ENCODE data around the gene SPACA6.

GRCh38 chr19:51729781-51730180, 36.7 kb downstream of the SPACA6 start:
- no peak for TF ChIP-seq EGR1 (IDR thresholded peaks at IDR 0.05; ENCODE audit: borderline replicate concordance in 1 of 2, low read depth in 2 of 2, low read length in 2 of 2)
- TF ChIP-seq SP1 (IDR thresholded peaks at IDR 0.05; ENCODE audit: low read depth, low read length) = no peak
- no peak for TF ChIP-seq SMC3 (IDR thresholded peaks at IDR 0.05; ENCODE audit: borderline replicate concordance, low read length)
- no peak for TF ChIP-seq ZBTB40 (IDR thresholded peaks at IDR 0.05; ENCODE audit: borderline replicate concordance)
- no peak for TF ChIP-seq HDAC6 (IDR thresholded peaks at IDR 0.05; ENCODE audit: unreplicated experiment)
- TF ChIP-seq PAX5 (IDR thresholded peaks at IDR 0.05; ENCODE audit: borderline replicate concordance, low read depth, low read length) = no peak
- TF ChIP-seq CTCF (IDR thresholded peaks at IDR 0.05 in 2 of 3, conservative IDR thresholded peaks at IDR 0.05 in 1 of 3; ENCODE audit: control insufficient read depth in 2 of 3, extremely low read depth in 1 of 3, insufficient read depth in 1 of 3, low read depth in 3 of 3, low read length in 3 of 3) = no peak
- TF ChIP-seq STAT3 (IDR thresholded peaks at IDR 0.05; ENCODE audit: low read depth, low read length) = no peak
- no peak for TF ChIP-seq POLR2A (IDR thresholded peaks at IDR 0.05; ENCODE audit: low read depth, low read length)
- TF ChIP-seq EP300 (IDR thresholded peaks at IDR 0.05; ENCODE audit: borderline replicate concordance in 1 of 2, control insufficient read depth in 1 of 2, low read depth in 2 of 2, low read length in 2 of 2) = no peak
- no peak for TF ChIP-seq RFX5 (IDR thresholded peaks at IDR 0.05; ENCODE audit: low read depth, low read length)

Data from GM12878 (cell line).